SK-N-SH (cell line): Measurements from ENCODE around the gene CLTCL1. TPM values are rescaled to one million over a fixed set of nuclear protein-coding genes. Genes with fewer than 3 reads are reported as not detected.

Source experiments
- CTCF ChIA-PET: fragments of 300-600, 350-600 bp; formaldehyde crosslinking; extraction: SDS; loops from one replicate; lab custom pipeline; 2021; lab: Yijun Ruan, JAX
- POLR2A ChIA-PET: fragments of 350-600 bp; sonication (Branson Sonifier 250); formaldehyde crosslinking; extraction: SDS; loops from one replicate; lab custom pipeline; 2020; ENCODE audit warnings: antibody characterized with exemption, inconsistent platforms; lab: Yijun Ruan, JAX
- DNase-seq: peaks from one replicate; pipeline ENCODE4 v3.0.0; 2012
- H2AFZ ChIP-seq: fragments of 200-600 bp; sonication (generic); 2 replicates; pipeline ENCODE4 v1.8.1; 2016; ENCODE audit warnings: antibody characterized with exemption, mild to moderate bottlenecking, low read depth
- H3F3A ChIP-seq: fragments of 200-600 bp; sonication (generic); replicated peaks from 2 replicates; pipeline ENCODE3; 2016; ENCODE audit warnings: antibody characterized with exemption, mild to moderate bottlenecking; ENCODE audit not compliant: insufficient read depth
- H3K27ac ChIP-seq, 2 experiments: fragments of 200-500 bp in 1 of 2; fragments of 200-600 bp in 1 of 2; sonication (Bioruptor generic) in 1 of 2; sonication (generic), shearing (Covaris generic) in 1 of 2; 2 replicates each; pipeline versions ENCODE4 v1.5.1 to v1.6.1; 2014 to 2016; ENCODE audit warnings: low read depth in 2 of 2, inconsistent platforms in 1 of 2, low read length in 1 of 2, mild to moderate bottlenecking in 1 of 2, mixed read lengths in 1 of 2
- H3K27me3 ChIP-seq: fragments of 200-600 bp; sonication (generic), shearing (Covaris generic); 2 replicates; pipeline ENCODE4 v1.6.1; 2016; ENCODE audit warnings: mixed run types; ENCODE audit not compliant: insufficient read depth
- H3K36me3 ChIP-seq, 2 experiments: fragments of 200-500 bp in 1 of 2; fragments of 200-600 bp in 1 of 2; sonication (Bioruptor generic) in 1 of 2; sonication (generic) in 1 of 2; replicated peaks in 1 of 2; 2 replicates each; pipeline versions ENCODE3 to v1.5.1; 2014 to 2016; ENCODE audit warnings: low read length in 1 of 2, mild to moderate bottlenecking in 1 of 2; ENCODE audit not compliant: insufficient read depth in 2 of 2, control insufficient read depth in 1 of 2
- H3K4me1 ChIP-seq, 2 experiments: fragments of 200-500 bp in 1 of 2; fragments of 200-600 bp in 1 of 2; sonication (Bioruptor generic) in 1 of 2; sonication (generic), shearing (Covaris generic) in 1 of 2; 2 replicates each; pipeline versions ENCODE4 v1.5.1 to v1.6.1; 2014 to 2016; ENCODE audit warnings: low read depth in 1 of 2, low read length in 1 of 2, mixed run types in 1 of 2; ENCODE audit not compliant: insufficient read depth in 2 of 2, control insufficient read depth in 1 of 2
- H3K4me2 ChIP-seq: fragments of 200-600 bp; sonication (generic), shearing (Covaris generic); 2 replicates; pipeline ENCODE4 v1.6.1; 2017; ENCODE audit warnings: mixed run types
- H3K4me3 ChIP-seq, 2 experiments: fragments of 200-500 bp in 1 of 2; fragments of 200-600 bp in 1 of 2; sonication (Bioruptor generic) in 1 of 2; sonication (generic), shearing (Covaris generic) in 1 of 2; 2 replicates each; pipeline versions ENCODE4 v1.5.1 to v1.8.1; 2014 to 2016; ENCODE audit warnings: low read depth in 2 of 2, inconsistent platforms in 1 of 2, low read length in 1 of 2, mild to moderate bottlenecking in 1 of 2, mixed read lengths in 1 of 2, moderate library complexity in 1 of 2
- H3K79me2 ChIP-seq: fragments of 200-600 bp; sonication (generic); 2 replicates; pipeline ENCODE4 v1.8.1; 2017; ENCODE audit warnings: mild to moderate bottlenecking; ENCODE audit not compliant: insufficient read depth
- H3K9ac ChIP-seq: fragments of 200-600 bp; sonication (generic); 2 replicates; pipeline ENCODE4 v1.6.1; 2017; ENCODE audit warnings: mixed run types
- H3K9me2 ChIP-seq: fragments of 200-600 bp; sonication (generic); 2 replicates; pipeline ENCODE4 v1.6.1; 2017; ENCODE audit warnings: mixed run types
- H3K9me3 ChIP-seq: fragments of 200-600 bp; sonication (generic); 2 replicates; pipeline ENCODE4 v1.6.1; 2017; ENCODE audit warnings: mixed run types, mild to moderate bottlenecking, moderate library complexity
- H4K20me1 ChIP-seq: fragments of 200-600 bp; sonication (generic); 2 replicates; pipeline ENCODE4 v1.6.1; 2017; ENCODE audit warnings: mild to moderate bottlenecking, mixed run types; ENCODE audit not compliant: insufficient read depth
- ELF1 ChIP-seq: IDR thresholded peaks from 2 replicates; pipeline ENCODE4 v1.4.0; 2012
- EZH2phosphoT487 ChIP-seq: fragments of 200-600 bp; sonication (generic); IDR thresholded peaks from 2 replicates; pipeline ENCODE4 v1.6.1; 2017; ENCODE audit warnings: low read depth, mixed run types, mild to moderate bottlenecking, antibody characterized with exemption, moderate library complexity, borderline replicate concordance
- FOSL2 ChIP-seq: IDR thresholded peaks from 2 replicates; pipeline ENCODE4 v1.4.0; 2012; ENCODE audit warnings: low read depth, mild to moderate bottlenecking, moderate library complexity, borderline replicate concordance
- FOXJ3 ChIP-seq: sonication (generic); formaldehyde crosslinking; IDR thresholded peaks from 2 replicates; pipeline ENCODE4 v1.5.1; 2020; ENCODE audit warnings: mild to moderate bottlenecking, missing genetic modification reagents
- FOXM1 ChIP-seq: IDR thresholded peaks from 2 replicates; pipeline ENCODE4 v1.4.0; 2012; ENCODE audit warnings: low read depth, mild to moderate bottlenecking
- GABPA ChIP-seq: IDR thresholded peaks from 2 replicates; pipeline ENCODE4 v1.4.0; 2012; ENCODE audit warnings: low read depth, mild to moderate bottlenecking
- GATA2 ChIP-seq: sonication (generic); formaldehyde crosslinking; IDR thresholded peaks from 2 replicates; pipeline ENCODE4 v1.5.0; 2020; ENCODE audit warnings: mild to moderate bottlenecking, missing genetic modification reagents
- JUND ChIP-seq: IDR thresholded peaks from 2 replicates; pipeline ENCODE4 v1.4.0; 2012
- MEF2A ChIP-seq: IDR thresholded peaks from 2 replicates; pipeline ENCODE4 v1.4.0; 2012; ENCODE audit warnings: low read depth, borderline replicate concordance
- NFIC ChIP-seq: IDR thresholded peaks from 2 replicates; pipeline ENCODE4 v1.4.0; 2012; ENCODE audit warnings: borderline replicate concordance
- NRF1 ChIP-seq: IDR thresholded peaks from 2 replicates; pipeline ENCODE4 v1.6.1; 2012; ENCODE audit warnings: low read depth, mild to moderate bottlenecking, low read length
- RFX5 ChIP-seq: IDR thresholded peaks from 2 replicates; pipeline ENCODE4 v1.6.1; 2012; ENCODE audit warnings: mild to moderate bottlenecking, improper control_type of control experiment, low read length
- SIN3A ChIP-seq: IDR thresholded peaks from 2 replicates; pipeline ENCODE4 v1.6.1; 2012; ENCODE audit warnings: low read depth, mild to moderate bottlenecking, low read length, moderate library complexity, borderline replicate concordance
- TCF12 ChIP-seq: IDR thresholded peaks from 2 replicates; pipeline ENCODE4 v1.4.0; 2012
- WGBS: methylation state at CpG from one replicate; pipeline ENCODE4 v1.1.6; 2017; ENCODE audit warnings: low lambda C conversion rate; 5-methylcytosine and 5-hydroxymethylcytosine counted together
- polyA plus RNA-seq, 3 experiments: library from polyadenylated mRNA; depleted of rRNA; stranded (reverse); fragments of >200 nt; gene quantifications; 2 replicates each; pipeline ENCODE4 v1.2.3, GENCODE V29; 2012
- TF ChIP-seq, protein P1 (sequence below): IDR thresholded peaks from 2 replicates; pipeline ENCODE4 v1.6.1; 2012; ENCODE audit warnings: mild to moderate bottlenecking, low read depth, low read length, moderate library complexity

The CLTCL1 gene
- polyA plus RNA-seq, 1 of the 3 experiments (the other 2 are of a cell fraction): 6.7 TPM

GRCh38 chr22:19193879-19194278 is 97.6 kb downstream of the CLTCL1 start (continued):
- no peak for TF ChIP-seq EZH2phosphoT487
- TF ChIP-seq SIN3A: no peak
- no peak for TF ChIP-seq FOSL2
- TF ChIP-seq JUND: no peak
- TF ChIP-seq NFIC: no peak

- DNase-seq: no peak
- Histone ChIP-seq H3K27ac (no peak overlapping the region), H3K9ac (no peak overlapping the region), H3K36me3 (peaks cover 4% of the 10 kb centered on the region in 2 experiments), H3K79me2 (no peaks in the 10 kb centered on the region), H3F3A (no peaks in the 10 kb centered on the region), H3K9me3 (no peaks in the 10 kb centered on the region), H3K4me2 (no peak overlapping the region), H3K4me1 (peaks cover 0 to 3% of the 10 kb centered on the region in 2 experiments; a peak in 1 of 4 replicates), H3K27me3 (no peaks in the 10 kb centered on the region), H3K4me3 (no peak overlapping the region), H4K20me1 (no peaks in the 10 kb centered on the region), H2AFZ (no peak overlapping the region), H3K9me2 (no peaks in the 10 kb centered on the region)
- ChIA-PET CTCF (no interaction called here), POLR2A (no interaction called here)
- TF ChIP-seq ELF1: no peak
- TF ChIP-seq RFX5: no peak
- no peak for TF ChIP-seq FOXM1
- no peak for TF ChIP-seq GABPA
- TF ChIP-seq FOXJ3 (CRISPR knock-in tag): no peak
- no peak for TF ChIP-seq TCF12
- TF ChIP-seq GATA2 (CRISPR knock-in tag): no peak
- no peak for TF ChIP-seq MEF2A
- TF ChIP-seq, protein P1, sequence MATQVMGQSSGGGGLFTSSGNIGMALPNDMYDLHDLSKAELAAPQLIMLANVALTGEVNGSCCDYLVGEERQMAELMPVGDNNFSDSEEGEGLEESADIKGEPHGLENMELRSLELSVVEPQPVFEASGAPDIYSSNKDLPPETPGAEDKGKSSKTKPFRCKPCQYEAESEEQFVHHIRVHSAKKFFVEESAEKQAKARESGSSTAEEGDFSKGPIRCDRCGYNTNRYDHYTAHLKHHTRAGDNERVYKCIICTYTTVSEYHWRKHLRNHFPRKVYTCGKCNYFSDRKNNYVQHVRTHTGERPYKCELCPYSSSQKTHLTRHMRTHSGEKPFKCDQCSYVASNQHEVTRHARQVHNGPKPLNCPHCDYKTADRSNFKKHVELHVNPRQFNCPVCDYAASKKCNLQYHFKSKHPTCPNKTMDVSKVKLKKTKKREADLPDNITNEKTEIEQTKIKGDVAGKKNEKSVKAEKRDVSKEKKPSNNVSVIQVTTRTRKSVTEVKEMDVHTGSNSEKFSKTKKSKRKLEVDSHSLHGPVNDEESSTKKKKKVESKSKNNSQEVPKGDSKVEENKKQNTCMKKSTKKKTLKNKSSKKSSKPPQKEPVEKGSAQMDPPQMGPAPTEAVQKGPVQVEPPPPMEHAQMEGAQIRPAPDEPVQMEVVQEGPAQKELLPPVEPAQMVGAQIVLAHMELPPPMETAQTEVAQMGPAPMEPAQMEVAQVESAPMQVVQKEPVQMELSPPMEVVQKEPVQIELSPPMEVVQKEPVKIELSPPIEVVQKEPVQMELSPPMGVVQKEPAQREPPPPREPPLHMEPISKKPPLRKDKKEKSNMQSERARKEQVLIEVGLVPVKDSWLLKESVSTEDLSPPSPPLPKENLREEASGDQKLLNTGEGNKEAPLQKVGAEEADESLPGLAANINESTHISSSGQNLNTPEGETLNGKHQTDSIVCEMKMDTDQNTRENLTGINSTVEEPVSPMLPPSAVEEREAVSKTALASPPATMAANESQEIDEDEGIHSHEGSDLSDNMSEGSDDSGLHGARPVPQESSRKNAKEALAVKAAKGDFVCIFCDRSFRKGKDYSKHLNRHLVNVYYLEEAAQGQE: no peak
- no peak for TF ChIP-seq NRF1
- TF ChIP-seq NFIC: no peak
- WGBS: 77% methylated on average over 6 of the region's 6 CpGs
Observed at GRCh38 chr22:19187716-19188563, 103.6 kb downstream of the CLTCL1 start.
